GM13977 (cell line): ENCODE results near the gene CNTNAP2.

ENCODE experiments used
- DNase-seq: peaks from one replicate; pipeline ENCODE4 v3.0.0; 2012; ENCODE audit warnings: low spot score
- CTCF ChIP-seq: IDR thresholded peaks from 2 replicates; pipeline ENCODE4 v1.5.1; 2012; ENCODE audit warnings: mild to moderate bottlenecking, control low read depth; ENCODE audit not compliant: insufficient read depth; ENCODE audit errors: extremely low read depth, missing control alignments
- in situ Hi-C: fragments of 300-500 bp; cut with MboI; formaldehyde crosslinking; loops from one replicate; pipeline ENCODE4 v1.12.0; 2022; ENCODE audit warnings: low sequenced_read_pairs, low pct_unique_long_range_greater_than_20kb, mixed read lengths, inconsistent platforms; ENCODE audit not compliant: unreplicated experiment

The CNTNAP2 gene

GRCh38 chr7:148270576-148270975 lies 2154.0 kb downstream of the CNTNAP2 start:
- in situ Hi-C loops, result no loop called here
- no peak for TF ChIP-seq CTCF
- no peak for DNase-seq

- in situ Hi-C loops, result no loop called here
- DNase-seq, result no peak
- TF ChIP-seq CTCF, result no peak
Observed at GRCh38 chr7:148274118-148274517, 2157.5 kb downstream of the CNTNAP2 start.

DNA sequence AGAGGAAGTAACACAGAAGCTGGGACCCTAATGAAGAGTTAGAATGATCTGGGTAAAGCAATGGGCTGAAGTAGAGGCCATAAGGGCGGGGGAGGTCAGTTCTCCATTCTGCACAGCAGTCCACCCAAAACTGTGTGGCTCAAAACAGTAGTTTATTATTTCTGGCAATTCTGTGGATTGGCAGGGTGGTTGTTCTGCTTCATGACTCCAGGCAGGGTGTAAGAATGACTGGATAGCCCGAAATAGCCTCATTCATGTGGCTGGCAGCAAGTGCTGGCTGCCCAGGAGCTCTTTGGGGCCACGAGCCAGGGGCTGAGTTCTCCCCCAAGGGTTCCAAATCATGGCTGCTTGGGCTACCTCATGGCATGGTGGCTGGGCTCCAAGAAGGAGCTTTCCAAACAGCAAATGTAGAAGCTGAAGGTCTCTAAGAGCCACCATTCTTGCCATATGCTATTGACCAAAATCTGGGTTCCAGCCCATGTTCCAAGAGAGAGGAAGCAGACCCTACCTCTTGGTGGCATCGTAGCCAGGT lies 2158.8 kb downstream of the CNTNAP2 start:
- TF ChIP-seq CTCF, result no peak
- no peak for DNase-seq
- in situ Hi-C loops, result no loop called here

DNA sequence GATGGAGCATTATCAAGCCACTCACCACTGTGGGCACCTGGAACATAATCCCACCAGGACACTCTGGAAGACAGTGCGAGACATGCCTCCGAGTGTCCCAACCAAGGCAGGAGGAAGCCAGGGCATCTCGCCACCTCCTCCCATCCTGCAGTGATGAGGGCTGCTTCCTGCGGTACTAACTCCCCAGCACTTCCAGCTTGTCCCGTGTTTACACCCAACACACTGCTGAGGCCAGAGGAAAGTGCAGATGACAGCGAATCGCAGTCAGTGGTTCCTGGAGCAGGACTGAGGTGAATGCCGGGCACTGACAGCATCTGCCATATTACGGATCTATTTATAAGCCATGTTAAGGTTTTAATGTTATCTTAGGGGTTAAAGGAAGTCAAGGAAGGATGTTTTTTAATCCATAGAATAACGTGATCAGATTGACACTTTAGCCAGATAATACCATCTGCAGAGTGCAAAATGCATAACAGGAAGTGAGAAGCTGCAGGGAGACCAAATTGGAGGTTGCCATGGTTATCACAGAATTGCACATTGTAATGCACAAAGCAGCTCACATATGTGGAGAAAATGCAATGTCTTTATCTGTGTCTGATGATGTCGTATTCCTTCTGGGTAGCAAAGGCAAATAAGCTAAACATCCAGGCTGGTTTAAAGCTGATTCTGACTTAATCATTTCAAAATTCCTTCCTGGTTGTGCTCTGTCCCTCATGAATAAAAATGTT lies 2159.9 kb downstream of the CNTNAP2 start:
- no peak for DNase-seq
- in situ Hi-C loops, result no loop called here
- TF ChIP-seq CTCF, result no peak

GRCh38 chr7:148277042-148277660 lies 2160.6 kb downstream of the CNTNAP2 start:
- no peak for DNase-seq
- in situ Hi-C loops, result no loop called here
- no peak for TF ChIP-seq CTCF

GRCh38 chr7:148286150-148286549 lies 2169.5 kb downstream of the CNTNAP2 start:
- no peak for DNase-seq
- in situ Hi-C loops, result no loop called here
- peak; percentile 32 for TF ChIP-seq CTCF
